Thoracic aorta (tissue), 2 donors: ENCODE measurements around the gene EML3. TPM values are rescaled to one million over a fixed set of nuclear protein-coding genes. Genes with fewer than 3 reads are reported as not detected.
"Not testable (repeated sequence)": the region's sequence is repeated elsewhere in the genome, so short reads cannot be mapped to it uniquely, and the experiment has no call there.

ENCODE experiments used
- ATAC-seq: fragments of 150-250 bp; one replicate; pipeline ENCODE4 v1.8.0; 2017; ENCODE audit warnings: low read depth; ENCODE audit not compliant: insufficient number of reproducible peaks, low FRiP score
- DNase-seq: peaks from one replicate; pipeline ENCODE4 v3.0.0-alpha.2; 2020; ENCODE audit warnings: low spot score
- H3K27ac ChIP-seq, 2 donors: fragments of 200-600 bp; sonication (generic); 1 replicate in 1 of 2; 2 replicates in 1 of 2; pipeline ENCODE4 v1.5.1; 2016; ENCODE audit warnings: mild to moderate bottlenecking in 2 of 2, moderate library complexity in 2 of 2
- H3K27me3 ChIP-seq: fragments of 200-600 bp; sonication (generic); replicated peaks from 2 replicates; pipeline ENCODE4 v1.6.0; 2016; ENCODE audit warnings: mild to moderate bottlenecking; ENCODE audit not compliant: insufficient read depth
- H3K36me3 ChIP-seq: fragments of 200-600 bp; sonication (generic); one replicate; pipeline ENCODE4 v1.5.1; 2016
- H3K4me1 ChIP-seq, 2 donors: fragments of 200-600 bp; sonication (generic); 1 replicate in 1 of 2; 2 replicates in 1 of 2; pipeline versions ENCODE4 v1.5.1 to v1.6.0; 2016; ENCODE audit warnings: low read depth in 2 of 2, mild to moderate bottlenecking in 1 of 2; ENCODE audit not compliant: control insufficient read depth in 1 of 2
- H3K4me3 ChIP-seq: fragments of 200-600 bp; sonication (generic); 2 replicates; pipeline ENCODE4 v1.5.1; 2016; ENCODE audit warnings: mild to moderate bottlenecking
- H3K9me3 ChIP-seq: fragments of 200-600 bp; sonication (generic); 2 replicates; pipeline ENCODE4 v1.5.1; 2016
- total RNA-seq, 2 donors: library from RNA; depleted of rRNA; stranded (reverse); fragments of >200 nt; gene quantifications; one replicate each; pipeline versions ENCODE4 v1.1.0 to v1.2.3, GENCODE V29; 2016
- TF ChIP-seq, protein P1 (sequence below): fragments of 200-600 bp; sonication (generic); IDR thresholded peaks from one replicate; pipeline ENCODE4 v1.5.1; 2019; ENCODE audit warnings: antibody characterized with exemption

Gene EML3
- total RNA-seq, 2 donors from 2014 or later: 106 to 111 TPM

DNA sequence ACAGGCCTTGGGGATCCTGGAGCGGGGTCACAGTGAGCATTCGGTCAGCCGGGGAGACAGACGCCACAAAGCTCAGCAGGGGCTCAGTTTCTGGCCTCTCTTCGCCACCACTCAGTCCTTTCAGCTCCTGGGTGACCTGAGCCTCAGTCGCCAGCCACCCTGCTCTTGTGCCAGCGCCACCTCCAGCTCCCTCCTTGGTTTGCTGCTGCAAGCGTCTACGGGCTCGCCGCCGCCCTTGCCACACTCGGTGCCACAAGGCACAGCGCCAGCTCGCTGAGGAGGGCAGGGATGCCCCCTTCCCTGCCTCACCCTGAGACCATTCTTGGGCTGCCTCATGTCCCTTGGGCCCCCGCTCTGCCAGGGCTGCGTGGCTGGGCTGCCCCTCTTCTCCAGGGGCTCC, 37.4 kb downstream of the EML3 start:
- DNase-seq: no peak

DNA sequence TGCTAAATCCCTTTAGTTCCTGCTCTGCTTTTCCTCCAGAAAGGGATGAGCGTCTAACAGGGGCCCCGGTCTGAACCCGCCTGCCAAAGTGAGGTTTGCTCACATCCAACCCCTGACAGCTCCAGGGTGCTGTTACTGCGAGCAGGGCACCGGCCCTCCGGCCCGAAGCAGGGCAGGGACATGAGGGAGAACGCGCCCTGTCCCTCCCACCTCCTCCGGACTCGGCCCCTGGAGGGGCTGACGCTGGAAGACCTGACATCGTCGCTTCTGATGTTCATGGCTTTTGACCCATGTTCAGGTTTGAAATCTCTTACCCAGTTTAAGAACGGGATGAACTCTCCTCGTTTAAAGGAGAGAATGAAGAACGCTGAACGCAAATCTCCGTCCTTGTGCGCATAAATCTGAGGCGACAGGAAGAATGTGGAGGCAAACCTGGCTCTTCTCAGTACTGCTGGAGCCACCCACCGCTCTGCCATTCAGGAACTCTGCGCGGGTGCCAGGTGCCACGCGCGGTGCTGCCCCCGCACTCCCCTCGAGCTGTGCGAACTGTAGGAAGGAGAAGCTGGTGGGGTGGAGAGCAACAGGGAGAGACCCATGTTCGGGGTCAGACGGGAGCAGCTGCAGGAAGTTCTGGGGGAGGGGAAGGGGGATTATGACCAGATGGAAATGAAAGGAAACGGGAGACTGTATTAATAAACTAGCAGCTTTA, 38.1 kb downstream of the EML3 start:
- ATAC-seq (no peak), DNase-seq (no peak)
- TF ChIP-seq, protein P1, sequence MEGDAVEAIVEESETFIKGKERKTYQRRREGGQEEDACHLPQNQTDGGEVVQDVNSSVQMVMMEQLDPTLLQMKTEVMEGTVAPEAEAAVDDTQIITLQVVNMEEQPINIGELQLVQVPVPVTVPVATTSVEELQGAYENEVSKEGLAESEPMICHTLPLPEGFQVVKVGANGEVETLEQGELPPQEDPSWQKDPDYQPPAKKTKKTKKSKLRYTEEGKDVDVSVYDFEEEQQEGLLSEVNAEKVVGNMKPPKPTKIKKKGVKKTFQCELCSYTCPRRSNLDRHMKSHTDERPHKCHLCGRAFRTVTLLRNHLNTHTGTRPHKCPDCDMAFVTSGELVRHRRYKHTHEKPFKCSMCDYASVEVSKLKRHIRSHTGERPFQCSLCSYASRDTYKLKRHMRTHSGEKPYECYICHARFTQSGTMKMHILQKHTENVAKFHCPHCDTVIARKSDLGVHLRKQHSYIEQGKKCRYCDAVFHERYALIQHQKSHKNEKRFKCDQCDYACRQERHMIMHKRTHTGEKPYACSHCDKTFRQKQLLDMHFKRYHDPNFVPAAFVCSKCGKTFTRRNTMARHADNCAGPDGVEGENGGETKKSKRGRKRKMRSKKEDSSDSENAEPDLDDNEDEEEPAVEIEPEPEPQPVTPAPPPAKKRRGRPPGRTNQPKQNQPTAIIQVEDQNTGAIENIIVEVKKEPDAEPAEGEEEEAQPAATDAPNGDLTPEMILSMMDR: no peak
- H3K27ac ChIP-seq: peak overlapping the region; percentile 90 to 94
- H3K4me3 ChIP-seq: peak overlapping the region; percentile 94
- peaks cover 19 to 46% of the 10 kb centered on the region in 2 donors for H3K4me1 ChIP-seq
- H3K27me3 ChIP-seq: no peaks in the 10 kb centered on the region
- peaks cover 36% of the 10 kb centered on the region for H3K36me3 ChIP-seq
- no peaks in the 10 kb centered on the region for H3K9me3 ChIP-seq

More for the DNA sequence above, 37.4 kb downstream of the EML3 start:
- Histone ChIP-seq H3K9me3 (no peaks in the 10 kb centered on the region), H3K27me3 (no peaks in the 10 kb centered on the region), H3K27ac (peak overlapping the region; percentile 90 to 94), H3K4me3 (peak overlapping the region; percentile 94), H3K4me1 (peaks cover 19 to 40% of the 10 kb centered on the region in 2 donors), H3K36me3 (peaks cover 32% of the 10 kb centered on the region)
- TF ChIP-seq, protein P1: no peak
- no peak for ATAC-seq

DNA sequence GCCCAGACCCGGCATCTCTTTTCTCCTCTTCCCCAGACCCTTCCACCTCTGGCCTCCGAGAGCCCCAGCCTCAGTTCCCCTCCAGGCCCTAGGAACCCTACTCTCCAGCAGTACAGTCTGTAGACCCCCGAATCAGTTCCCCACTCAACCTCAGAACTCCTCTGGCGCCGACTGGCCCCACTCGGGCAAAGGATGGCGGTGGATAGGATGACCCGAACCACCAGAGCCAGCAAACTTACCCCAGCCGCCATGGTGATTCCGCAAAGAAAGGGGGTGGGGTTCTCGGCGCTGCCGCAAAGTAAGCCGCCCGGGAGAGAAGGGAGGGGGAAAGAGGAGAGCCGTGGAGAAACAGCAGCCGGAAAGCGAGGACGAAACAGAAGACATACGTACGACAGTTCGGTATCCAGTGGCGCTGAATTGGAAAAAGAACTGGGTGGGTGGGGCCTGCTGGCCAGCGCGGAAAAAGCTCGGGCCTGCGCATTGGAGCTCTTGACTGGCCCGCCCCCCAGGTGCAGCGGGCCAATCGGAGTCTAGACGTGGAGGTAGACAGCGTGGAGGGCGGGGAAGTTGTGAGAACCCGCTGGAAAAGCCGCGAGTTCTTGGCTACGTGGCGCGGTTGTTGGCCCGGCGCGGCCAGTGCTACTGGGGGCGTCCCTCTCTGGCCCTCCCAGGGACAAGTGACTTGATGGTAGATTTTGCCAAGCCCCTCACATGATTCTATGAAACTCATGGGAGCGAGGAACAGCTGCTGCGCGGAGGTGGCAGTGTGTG, 38.8 kb downstream of the EML3 start, which contains the start of gene EEF1G:
EEF1G (minus strand) TSS at position 300 of the 771 bp plus-strand sequence; CDS start at position 251, 49 bp downstream.
- peak within 1 kb of the TSS; percentile 94 for H3K4me3 ChIP-seq
- ATAC-seq (peak; percentile 89), DNase-seq (peak; percentile 99)
- peaks cover 19 to 46% of the 10 kb centered on the region in 2 donors for H3K4me1 ChIP-seq
- no peaks in the 10 kb centered on the region for H3K9me3 ChIP-seq
- peaks cover 43% of the 10 kb centered on the region for H3K36me3 ChIP-seq
- TF ChIP-seq, protein P1: no peak
- peak within 1 kb of the TSS; percentile 90 to 94 for H3K27ac ChIP-seq
- no peaks in the 10 kb centered on the region for H3K27me3 ChIP-seq

DNA sequence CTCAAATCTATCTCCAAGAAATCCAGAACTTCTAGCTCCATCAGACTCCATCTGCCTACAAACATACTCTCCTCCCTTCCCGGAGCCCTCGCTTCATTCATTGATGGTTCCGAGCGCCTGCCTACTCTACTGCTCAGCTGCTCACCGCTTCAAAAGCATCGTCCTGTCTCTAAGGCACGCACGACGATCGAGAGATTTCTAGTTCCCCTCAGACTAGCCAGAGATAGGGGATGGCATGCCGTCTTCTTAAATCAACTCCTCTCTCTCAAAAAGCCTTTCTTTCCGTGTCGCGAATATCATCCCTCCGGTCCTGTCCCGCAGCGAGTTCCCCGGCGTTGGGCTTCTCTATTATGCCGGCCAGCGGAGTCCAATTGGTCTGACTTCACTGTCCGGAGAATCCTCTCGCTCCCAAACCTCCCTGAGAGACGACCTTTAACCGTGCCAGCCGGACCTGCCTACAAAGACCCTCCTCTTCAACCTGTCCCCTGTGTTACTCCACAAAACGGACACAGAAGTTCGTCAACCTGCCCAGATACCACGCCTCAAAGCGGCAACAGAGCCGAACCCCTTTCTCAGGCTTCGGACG, 39.5 kb downstream of the EML3 start:
- H3K4me1 ChIP-seq: peaks cover 19 to 46% of the 10 kb centered on the region in 2 donors
- peak overlapping the region; percentile 69 to 90 for H3K27ac ChIP-seq
- H3K9me3 ChIP-seq: no peaks in the 10 kb centered on the region
- TF ChIP-seq, protein P1: no peak
- ATAC-seq (no peak), DNase-seq (no peak)
- peak overlapping the region; percentile 94 for H3K4me3 ChIP-seq
- H3K27me3 ChIP-seq: no peaks in the 10 kb centered on the region
- peaks cover 43% of the 10 kb centered on the region for H3K36me3 ChIP-seq

DNA sequence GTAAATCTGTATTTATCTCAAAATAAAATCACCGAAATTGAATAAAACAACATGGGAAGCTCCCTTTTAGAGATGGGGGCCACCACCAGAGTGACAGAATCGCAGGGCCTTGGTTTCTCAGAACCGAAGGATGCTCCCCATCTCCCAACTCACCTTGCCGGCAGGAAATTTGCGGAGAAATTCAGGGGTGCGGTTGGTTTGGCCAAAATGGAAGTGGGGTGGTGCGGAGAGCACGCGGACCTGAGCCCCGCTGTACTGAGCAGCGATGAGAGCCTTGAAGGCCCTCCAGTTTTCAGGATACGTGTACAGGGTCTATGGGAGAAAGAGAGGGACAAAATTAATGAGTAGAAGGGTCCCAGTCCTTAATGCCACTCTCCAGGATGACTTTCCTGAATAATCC, 40.1 kb downstream of the EML3 start:
- ATAC-seq (no peak), DNase-seq (no peak)
- peak overlapping the region; percentile 94 for H3K4me3 ChIP-seq
- no peaks in the 10 kb centered on the region for H3K9me3 ChIP-seq
- peaks cover 43% of the 10 kb centered on the region for H3K36me3 ChIP-seq
- peaks cover 19 to 46% of the 10 kb centered on the region in 2 donors for H3K4me1 ChIP-seq
- peak overlapping the region; percentile 69 to 90 for H3K27ac ChIP-seq
- TF ChIP-seq, protein P1: no peak
- H3K27me3 ChIP-seq: no peaks in the 10 kb centered on the region

DNA sequence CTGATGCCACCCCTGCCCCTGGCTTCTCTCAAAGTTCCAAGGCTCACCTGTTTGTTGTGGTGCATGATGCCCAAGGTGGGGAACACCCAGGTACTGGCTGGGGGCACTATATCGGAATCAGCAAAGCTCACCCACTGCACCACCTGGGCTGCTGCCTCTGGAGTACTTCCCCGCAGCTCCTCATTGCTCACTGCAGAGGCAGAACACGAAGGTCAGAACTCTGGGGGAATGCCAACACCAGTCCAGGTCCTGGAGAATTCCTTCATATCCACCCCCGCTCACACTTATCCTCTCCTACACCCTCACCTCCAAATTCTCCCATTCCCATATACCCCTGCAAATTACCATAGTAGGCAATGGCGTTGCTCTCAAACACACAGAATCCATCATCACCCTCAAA, 41.1 kb downstream of the EML3 start:
- Histone ChIP-seq H3K4me1 (peaks cover 19 to 46% of the 10 kb centered on the region in 2 donors), H3K36me3 (peaks cover 52% of the 10 kb centered on the region)
- not testable (repeated sequence) for H3K27ac ChIP-seq, DNase-seq, H3K27me3 ChIP-seq, ATAC-seq, H3K4me3 ChIP-seq, H3K9me3 ChIP-seq

DNA sequence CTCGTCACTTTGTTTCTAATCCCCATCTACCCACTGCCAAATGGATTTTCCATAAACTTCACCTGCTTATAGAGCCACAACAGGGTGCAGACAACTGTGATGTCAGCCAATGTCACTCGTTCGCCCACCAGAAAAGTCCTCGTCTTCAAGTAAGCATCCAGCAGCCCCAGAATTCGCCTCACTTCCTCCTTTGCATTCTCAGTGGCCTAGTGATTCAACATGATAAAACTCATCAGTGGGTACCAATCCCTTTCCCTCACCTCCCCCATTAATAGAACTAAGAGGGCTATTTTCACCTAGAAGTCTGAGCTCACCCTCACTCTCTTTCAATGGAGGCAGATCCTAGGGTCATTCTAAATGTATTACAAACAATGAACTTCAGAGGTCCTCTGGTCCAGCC, 41.7 kb downstream of the EML3 start:
- not testable (repeated sequence) for H3K27me3 ChIP-seq, ATAC-seq, H3K9me3 ChIP-seq, H3K4me3 ChIP-seq, DNase-seq, H3K27ac ChIP-seq
- Histone ChIP-seq H3K36me3 (peaks cover 48% of the 10 kb centered on the region), H3K4me1 (peaks cover 19 to 40% of the 10 kb centered on the region in 2 donors)
